OCI-LY3 (cell line): ENCODE measurements around the gene IL17RB.

ENCODE experiments used
- EZH2phosphoT487 ChIP-seq: fragments of 200-600 bp; shearing (Covaris generic); IDR thresholded peaks from 2 replicates; pipeline ENCODE4 v1.6.1; 2018; ENCODE audit warnings: antibody characterized with exemption, mixed run types, low read depth
- TF ChIP-seq, protein P1 (sequence below): fragments of 200-600, 300-600 bp; sonication (generic); IDR thresholded peaks from 2 replicates; pipeline ENCODE4 v1.5.1; 2014; ENCODE audit warnings: antibody characterized with exemption, low read length, low read depth

DNA sequence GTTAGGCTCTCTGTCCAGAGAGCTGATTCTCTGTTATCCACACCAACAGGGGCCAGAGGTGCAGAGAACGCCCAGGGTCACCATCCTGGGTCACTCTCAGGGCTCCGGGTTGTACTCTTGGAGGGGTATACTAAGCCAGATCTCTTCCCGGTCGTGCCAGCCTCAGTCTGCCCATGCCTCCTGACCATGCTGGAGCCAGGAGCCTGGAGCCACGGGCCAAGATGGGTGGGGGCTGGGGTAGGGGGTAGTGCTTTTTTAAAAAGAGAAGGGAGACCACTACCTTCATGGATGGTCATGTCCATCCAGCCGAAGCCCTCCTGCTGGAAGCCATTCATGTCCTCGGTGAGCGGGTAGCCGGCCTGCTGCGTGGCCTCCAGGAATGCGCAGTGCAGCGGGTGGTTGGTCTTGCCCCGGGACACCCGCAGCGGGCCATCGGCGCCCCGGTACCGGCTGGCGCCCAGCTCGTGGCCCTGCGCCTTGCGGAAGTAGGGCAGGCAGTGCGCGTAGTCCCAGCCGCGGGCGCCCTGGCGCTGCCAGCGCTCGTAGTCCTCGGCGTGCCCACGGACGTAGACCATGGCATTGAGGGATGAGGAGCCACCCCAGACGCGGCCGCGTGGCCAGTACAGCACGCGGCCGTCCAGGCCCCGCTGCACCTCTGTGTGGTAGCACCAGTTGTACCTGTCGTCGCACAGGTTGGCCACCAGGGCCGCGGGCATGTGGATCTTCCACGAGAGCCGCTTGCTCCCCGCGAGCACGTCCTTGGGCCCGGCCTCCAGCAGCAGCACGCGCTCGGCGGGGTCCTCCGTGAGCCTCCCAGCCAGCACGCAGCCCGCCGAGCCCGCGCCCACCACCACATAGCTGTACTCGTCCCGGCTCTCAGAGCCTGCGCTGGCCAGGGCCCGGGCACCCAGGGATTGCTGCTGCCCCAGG lies 23.1 kb upstream of the IL17RB start:
- TF ChIP-seq, protein P1, sequence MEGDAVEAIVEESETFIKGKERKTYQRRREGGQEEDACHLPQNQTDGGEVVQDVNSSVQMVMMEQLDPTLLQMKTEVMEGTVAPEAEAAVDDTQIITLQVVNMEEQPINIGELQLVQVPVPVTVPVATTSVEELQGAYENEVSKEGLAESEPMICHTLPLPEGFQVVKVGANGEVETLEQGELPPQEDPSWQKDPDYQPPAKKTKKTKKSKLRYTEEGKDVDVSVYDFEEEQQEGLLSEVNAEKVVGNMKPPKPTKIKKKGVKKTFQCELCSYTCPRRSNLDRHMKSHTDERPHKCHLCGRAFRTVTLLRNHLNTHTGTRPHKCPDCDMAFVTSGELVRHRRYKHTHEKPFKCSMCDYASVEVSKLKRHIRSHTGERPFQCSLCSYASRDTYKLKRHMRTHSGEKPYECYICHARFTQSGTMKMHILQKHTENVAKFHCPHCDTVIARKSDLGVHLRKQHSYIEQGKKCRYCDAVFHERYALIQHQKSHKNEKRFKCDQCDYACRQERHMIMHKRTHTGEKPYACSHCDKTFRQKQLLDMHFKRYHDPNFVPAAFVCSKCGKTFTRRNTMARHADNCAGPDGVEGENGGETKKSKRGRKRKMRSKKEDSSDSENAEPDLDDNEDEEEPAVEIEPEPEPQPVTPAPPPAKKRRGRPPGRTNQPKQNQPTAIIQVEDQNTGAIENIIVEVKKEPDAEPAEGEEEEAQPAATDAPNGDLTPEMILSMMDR = no peak
- TF ChIP-seq EZH2phosphoT487 = no peak
